Keratinocyte (primary cell): ENCODE measurements around the gene PTPRT. TPM values are rescaled to one million over a fixed set of nuclear protein-coding genes. Genes with fewer than 3 reads are reported as not detected.

Source experiments
- DNase-seq: peaks from one replicate; pipeline ENCODE4 v3.0.0-alpha.2; 2011; ENCODE audit warnings: low read depth, missing footprints, low spot score
- FAIRE-seq: peaks from 2 replicates; lab custom pipeline; 2011; peaks lifted over from hg19 to GRCh38; lab: Jason Lieb, UNC
- H2AFZ ChIP-seq: 2 replicates; pipeline ENCODE4 v1.6.0; 2012; ENCODE audit warnings: low read length, control low read depth, inconsistent platforms; ENCODE audit not compliant: control insufficient read depth
- H3K27ac ChIP-seq: 2 replicates; pipeline ENCODE4 v1.5.1; 2011; ENCODE audit warnings: low read length; ENCODE audit not compliant: control insufficient read depth, insufficient read depth
- H3K27me3 ChIP-seq: 3 replicates; pipeline ENCODE4 v1.6.0; 2011; ENCODE audit warnings: low read length; ENCODE audit not compliant: control insufficient read depth, insufficient read depth; ENCODE audit errors: extremely low read depth
- H3K36me3 ChIP-seq, 2 experiments: 2 replicates in 1 of 2; 3 replicates in 1 of 2; pipeline ENCODE4 v1.5.1; 2011; ENCODE audit warnings: low read length in 2 of 2, mild to moderate bottlenecking in 1 of 2; ENCODE audit not compliant: control insufficient read depth in 2 of 2, insufficient read depth in 2 of 2; ENCODE audit errors: extremely low read depth in 1 of 2
- H3K4me1 ChIP-seq: 3 replicates; pipeline ENCODE4 v1.5.1; 2011; ENCODE audit warnings: low read length; ENCODE audit not compliant: control insufficient read depth, insufficient read depth; ENCODE audit errors: extremely low read depth
- H3K4me2 ChIP-seq: 3 replicates; pipeline ENCODE4 v1.6.0; 2011; ENCODE audit warnings: low read depth, low read length; ENCODE audit not compliant: control insufficient read depth, insufficient read depth; ENCODE audit errors: extremely low read depth
- H3K4me3 ChIP-seq, 3 experiments: fragments of 200-600 bp in 1 of 3; sonication (generic) in 1 of 3; 2 replicates in 2 of 3; 3 replicates in 1 of 3; pipeline ENCODE4 v1.5.1; 2011 to 2016; ENCODE audit warnings: low read length in 3 of 3, mild to moderate bottlenecking in 3 of 3, control low read depth in 2 of 3, inconsistent platforms in 1 of 3, low read depth in 1 of 3, mixed read lengths in 1 of 3, mixed run types in 1 of 3, moderate library complexity in 1 of 3; ENCODE audit not compliant: control insufficient read depth in 2 of 3, insufficient read depth in 2 of 3; ENCODE audit errors: extremely low read depth in 1 of 3
- H3K79me2 ChIP-seq: 2 replicates; pipeline ENCODE4 v1.6.0; 2012; ENCODE audit warnings: low read length; ENCODE audit not compliant: control insufficient read depth, insufficient read depth
- H3K9ac ChIP-seq: 3 replicates; pipeline ENCODE4 v1.6.0; 2011; ENCODE audit warnings: low read length; ENCODE audit not compliant: control insufficient read depth, insufficient read depth; ENCODE audit errors: extremely low read depth
- H3K9me1 ChIP-seq: 3 replicates; pipeline ENCODE4 v1.6.0; 2011; ENCODE audit warnings: low read length; ENCODE audit not compliant: control insufficient read depth, insufficient read depth; ENCODE audit errors: extremely low read depth
- H3K9me3 ChIP-seq: 2 replicates; pipeline ENCODE4 v1.5.1; 2012; ENCODE audit warnings: low read depth, low read length; ENCODE audit not compliant: control insufficient read depth
- H4K20me1 ChIP-seq: 3 replicates; pipeline ENCODE4 v1.6.0; 2011; ENCODE audit warnings: low read length; ENCODE audit not compliant: control insufficient read depth, insufficient read depth; ENCODE audit errors: extremely low read depth
- EZH2 ChIP-seq: IDR thresholded peaks from one replicate; pipeline ENCODE4 v1.6.1; 2012; ENCODE audit warnings: inconsistent platforms, mild to moderate bottlenecking, low read length, moderate library complexity
- dilution Hi-C: fragments of 300-500 bp; cut with MboI; formaldehyde crosslinking; loops from one replicate; pipeline ENCODE4 v1.7.0; 2020; ENCODE audit warnings: low sequenced_read_pairs; ENCODE audit not compliant: extremely low pct_ligation_motif_present
- polyA plus RNA-seq, 5 experiments: library from polyadenylated mRNA; depleted of rRNA in 3 of 5; stranded (reverse) in 3 of 5; stranded (forward) in 1 of 5; unstranded in 1 of 5; fragments of >200 nt; gene quantifications; 1 replicate in 1 of 5; 2 replicates in 3 of 5; 3 replicates in 1 of 5; pipeline versions ENCODE4 v1.2.1 to v1.2.3, GENCODE V29; 2011 to 2012; ENCODE audit warnings: missing spikeins in 2 of 5, low read depth in 1 of 5, low replicate concordance in 1 of 5
- TF ChIP-seq, protein P1 (sequence below), 3 experiments: IDR thresholded peaks in 1 of 3; conservative IDR thresholded peaks in 1 of 3; optimal IDR thresholded peaks in 1 of 3; 2 replicates in 2 of 3; 3 replicates in 1 of 3; pipeline versions ENCODE3 to v1.5.1; 2011; ENCODE audit warnings: low read length in 3 of 3, mild to moderate bottlenecking in 3 of 3, moderate library complexity in 2 of 3, control low read depth in 1 of 3, inconsistent platforms in 1 of 3; ENCODE audit not compliant: insufficient read depth in 2 of 3; ENCODE audit errors: extremely low read depth in 1 of 3

PTPRT gene
- polyA plus RNA-seq, 1 donor (not counting 4 experiments of a cell fraction or from before 2014, with no cell fraction given), result not detected

GRCh38 chr20:42475773-42476172 is 713.9 kb downstream of the PTPRT start:
- Histone ChIP-seq H3K9me1 (no peaks in the 10 kb centered on the region), H3K27me3 (no peaks in the 10 kb centered on the region), H3K4me2 (no peak overlapping the region), H3K79me2 (no peaks in the 10 kb centered on the region), H4K20me1 (no peaks in the 10 kb centered on the region), H3K9me3 (no peaks in the 10 kb centered on the region), H3K4me1 (no peaks in the 10 kb centered on the region), H3K36me3 (no peaks in the 10 kb centered on the region), H2AFZ (no peak overlapping the region), H3K4me3 (no peak overlapping the region), H3K9ac (no peak overlapping the region), H3K27ac (no peak overlapping the region)
- no peak for TF ChIP-seq EZH2
- DNase-seq (no peak), FAIRE-seq (no peak)
- dilution Hi-C loops, result no loop called here

DNA sequence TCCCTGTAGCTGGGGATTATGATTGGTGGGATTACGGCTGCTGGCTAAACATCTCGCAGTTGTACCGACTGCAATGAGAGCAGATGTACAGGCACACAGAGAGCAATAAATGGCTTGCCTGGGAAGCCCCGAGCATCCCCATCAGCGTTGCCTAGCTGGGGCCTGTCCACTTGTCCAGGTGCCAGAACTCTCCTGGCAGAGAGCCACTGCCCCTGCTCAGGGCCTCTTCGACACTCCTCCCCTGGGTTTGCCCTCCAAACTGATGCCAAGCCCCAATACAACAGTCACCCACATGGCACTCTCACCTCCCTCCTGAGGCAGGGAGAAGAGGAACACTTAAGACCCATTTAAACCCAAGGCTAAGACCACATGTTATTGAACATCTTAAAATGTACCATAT is 715.1 kb downstream of the PTPRT start:
- Histone ChIP-seq H3K4me2 (no peak overlapping the region), H3K4me1 (no peaks in the 10 kb centered on the region), H3K9me1 (no peaks in the 10 kb centered on the region), H3K27ac (no peak overlapping the region), H3K9ac (no peak overlapping the region), H3K4me3 (no peak overlapping the region), H3K79me2 (no peaks in the 10 kb centered on the region), H2AFZ (no peak overlapping the region), H3K27me3 (no peaks in the 10 kb centered on the region), H4K20me1 (no peaks in the 10 kb centered on the region), H3K9me3 (no peaks in the 10 kb centered on the region), H3K36me3 (no peaks in the 10 kb centered on the region)
- FAIRE-seq (no peak), DNase-seq (no peak)
- dilution Hi-C loops, result no loop called here
- no peak for TF ChIP-seq EZH2
- TF ChIP-seq, protein P1, sequence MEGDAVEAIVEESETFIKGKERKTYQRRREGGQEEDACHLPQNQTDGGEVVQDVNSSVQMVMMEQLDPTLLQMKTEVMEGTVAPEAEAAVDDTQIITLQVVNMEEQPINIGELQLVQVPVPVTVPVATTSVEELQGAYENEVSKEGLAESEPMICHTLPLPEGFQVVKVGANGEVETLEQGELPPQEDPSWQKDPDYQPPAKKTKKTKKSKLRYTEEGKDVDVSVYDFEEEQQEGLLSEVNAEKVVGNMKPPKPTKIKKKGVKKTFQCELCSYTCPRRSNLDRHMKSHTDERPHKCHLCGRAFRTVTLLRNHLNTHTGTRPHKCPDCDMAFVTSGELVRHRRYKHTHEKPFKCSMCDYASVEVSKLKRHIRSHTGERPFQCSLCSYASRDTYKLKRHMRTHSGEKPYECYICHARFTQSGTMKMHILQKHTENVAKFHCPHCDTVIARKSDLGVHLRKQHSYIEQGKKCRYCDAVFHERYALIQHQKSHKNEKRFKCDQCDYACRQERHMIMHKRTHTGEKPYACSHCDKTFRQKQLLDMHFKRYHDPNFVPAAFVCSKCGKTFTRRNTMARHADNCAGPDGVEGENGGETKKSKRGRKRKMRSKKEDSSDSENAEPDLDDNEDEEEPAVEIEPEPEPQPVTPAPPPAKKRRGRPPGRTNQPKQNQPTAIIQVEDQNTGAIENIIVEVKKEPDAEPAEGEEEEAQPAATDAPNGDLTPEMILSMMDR (optimal IDR thresholded peaks at IDR 0.05 in 1 of 3, IDR thresholded peaks at IDR 0.05 in 1 of 3, conservative IDR thresholded peaks at IDR 0.05 in 1 of 3; ENCODE audit: extremely low read depth in 1 of 3, insufficient read depth in 2 of 3, low read length in 3 of 3), result no peak

- no peaks in the 10 kb centered on the region for H3K9me3 ChIP-seq
- no peaks in the 10 kb centered on the region for H4K20me1 ChIP-seq
- DNase-seq (no peak), FAIRE-seq (no peak)
- no peak overlapping the region for H3K9ac ChIP-seq
- H2AFZ ChIP-seq, result no peak overlapping the region
- no peaks in the 10 kb centered on the region for H3K27me3 ChIP-seq
- H3K4me2 ChIP-seq, result no peak overlapping the region
- no peaks in the 10 kb centered on the region for H3K4me1 ChIP-seq
- dilution Hi-C loops, result no loop called here
- no peak overlapping the region for H3K4me3 ChIP-seq
- no peak overlapping the region for H3K27ac ChIP-seq
- H3K36me3 ChIP-seq, result no peaks in the 10 kb centered on the region
- H3K79me2 ChIP-seq, result no peaks in the 10 kb centered on the region
- no peak for TF ChIP-seq EZH2
- TF ChIP-seq, protein P1 (optimal IDR thresholded peaks at IDR 0.05 in 1 of 3, IDR thresholded peaks at IDR 0.05 in 1 of 3, conservative IDR thresholded peaks at IDR 0.05 in 1 of 3; ENCODE audit: extremely low read depth in 1 of 3, insufficient read depth in 2 of 3, low read length in 3 of 3), result no peak
- no peaks in the 10 kb centered on the region for H3K9me1 ChIP-seq
Measured at GRCh38 chr20:42472198-42472597, 717.5 kb downstream of the PTPRT start.
